ENCODE results near the gene MBNL3. TPM values are rescaled to one million over a fixed set of nuclear protein-coding genes. Genes with fewer than 3 reads are reported as not detected.

Gene MBNL3
- total RNA-seq, 1 donor from 2014 or later = 7.7 TPM

DNA sequence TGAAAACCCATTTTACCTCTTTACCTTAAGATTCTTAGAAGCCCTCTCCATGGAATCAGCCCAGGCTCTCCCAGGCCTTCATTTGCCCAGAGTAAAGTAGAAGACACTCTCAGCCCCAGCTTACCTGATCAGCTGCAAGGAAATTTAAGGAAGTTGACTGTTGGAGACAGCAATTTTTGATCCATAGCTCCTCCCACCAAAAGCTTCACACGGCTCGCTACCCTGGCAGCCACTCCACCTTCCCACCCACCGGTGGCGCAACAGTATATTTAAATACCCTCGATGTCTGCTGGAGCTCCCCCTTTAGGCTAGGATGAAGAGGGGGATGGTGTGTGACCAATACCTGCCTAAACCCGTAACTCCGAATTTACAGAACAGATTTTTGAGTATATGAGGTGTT is 75.4 kb downstream of the MBNL3 start:
- H3K4me3 Mint-ChIP-seq (ENCODE audit: unreplicated experiment) = no peak overlapping the region
- no peaks in the 10 kb centered on the region for H3K27me3 Mint-ChIP-seq (ENCODE audit: unreplicated experiment)
- TF ChIP-seq, protein P1, sequence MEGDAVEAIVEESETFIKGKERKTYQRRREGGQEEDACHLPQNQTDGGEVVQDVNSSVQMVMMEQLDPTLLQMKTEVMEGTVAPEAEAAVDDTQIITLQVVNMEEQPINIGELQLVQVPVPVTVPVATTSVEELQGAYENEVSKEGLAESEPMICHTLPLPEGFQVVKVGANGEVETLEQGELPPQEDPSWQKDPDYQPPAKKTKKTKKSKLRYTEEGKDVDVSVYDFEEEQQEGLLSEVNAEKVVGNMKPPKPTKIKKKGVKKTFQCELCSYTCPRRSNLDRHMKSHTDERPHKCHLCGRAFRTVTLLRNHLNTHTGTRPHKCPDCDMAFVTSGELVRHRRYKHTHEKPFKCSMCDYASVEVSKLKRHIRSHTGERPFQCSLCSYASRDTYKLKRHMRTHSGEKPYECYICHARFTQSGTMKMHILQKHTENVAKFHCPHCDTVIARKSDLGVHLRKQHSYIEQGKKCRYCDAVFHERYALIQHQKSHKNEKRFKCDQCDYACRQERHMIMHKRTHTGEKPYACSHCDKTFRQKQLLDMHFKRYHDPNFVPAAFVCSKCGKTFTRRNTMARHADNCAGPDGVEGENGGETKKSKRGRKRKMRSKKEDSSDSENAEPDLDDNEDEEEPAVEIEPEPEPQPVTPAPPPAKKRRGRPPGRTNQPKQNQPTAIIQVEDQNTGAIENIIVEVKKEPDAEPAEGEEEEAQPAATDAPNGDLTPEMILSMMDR (IDR thresholded peaks at IDR 0.05) = no peak
- DNase-seq (ENCODE audit: extremely low spot score, unreplicated experiment) = no peak
- H3K27ac Mint-ChIP-seq (ENCODE audit: unreplicated experiment) = no peak overlapping the region
- H3K4me1 Mint-ChIP-seq (ENCODE audit: unreplicated experiment) = peaks cover 4% of the 10 kb centered on the region
- no peaks in the 10 kb centered on the region for H3K9me3 Mint-ChIP-seq (ENCODE audit: unreplicated experiment)
- no peaks in the 10 kb centered on the region for H3K36me3 Mint-ChIP-seq (ENCODE audit: unreplicated experiment)

DNA sequence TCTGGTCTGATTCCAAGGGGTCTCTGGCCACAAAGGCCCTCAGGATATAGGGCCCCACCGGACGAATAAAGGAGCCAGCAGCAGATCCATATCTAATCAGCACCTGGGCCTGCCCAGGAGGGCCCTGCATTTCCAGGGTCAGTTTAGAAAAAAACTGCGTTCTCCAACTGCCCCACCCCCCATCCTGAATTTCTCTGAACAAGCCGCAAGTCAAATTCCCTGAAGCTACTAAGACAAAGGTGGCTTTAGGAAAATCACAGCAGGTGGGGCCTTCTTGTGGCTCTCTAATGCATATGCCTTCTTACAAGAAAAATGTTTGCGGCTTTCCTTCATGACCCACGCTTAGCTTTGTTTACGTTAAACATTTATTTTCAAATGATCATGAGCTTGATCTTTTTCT is 76.6 kb downstream of the MBNL3 start:
- TF ChIP-seq, protein P1 (IDR thresholded peaks at IDR 0.05) = no peak

DNA sequence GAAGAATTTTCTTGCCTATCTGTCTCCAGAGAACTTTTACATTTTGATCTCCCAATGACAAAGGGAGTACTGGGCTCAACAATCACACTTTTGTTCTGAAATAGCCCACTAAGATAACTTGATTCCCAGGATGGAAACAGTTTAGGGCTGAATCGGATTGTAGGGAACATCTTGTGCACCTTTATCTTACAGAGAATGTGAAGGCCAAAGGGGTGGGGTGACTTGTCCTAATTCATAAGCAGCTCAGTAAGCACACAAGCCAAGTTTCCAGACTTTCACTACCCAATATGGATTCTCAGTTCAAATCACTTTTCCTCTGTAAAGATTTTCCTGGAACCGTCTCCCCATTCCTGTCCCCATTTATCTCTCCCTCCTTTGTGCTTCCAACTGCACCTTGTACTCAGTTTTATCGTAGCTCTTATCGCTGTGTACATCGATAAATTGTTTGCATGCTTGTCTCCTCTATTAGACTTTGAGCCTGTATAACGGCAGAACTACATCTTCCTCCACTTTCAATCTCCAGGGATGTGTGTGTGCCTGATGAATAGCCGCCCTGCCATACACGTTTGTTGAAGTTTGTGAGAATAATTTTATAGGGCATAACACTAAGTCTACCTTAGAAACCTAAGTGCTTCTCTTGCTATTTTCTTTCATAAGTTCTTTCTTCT is 77.4 kb downstream of the MBNL3 start:
- Mint-ChIP-seq H3K9me3 (ENCODE audit: unreplicated experiment) (no peaks in the 10 kb centered on the region), H3K4me1 (ENCODE audit: unreplicated experiment) (peaks cover 4% of the 10 kb centered on the region), H3K36me3 (ENCODE audit: unreplicated experiment) (no peaks in the 10 kb centered on the region), H3K27ac (ENCODE audit: unreplicated experiment) (no peak overlapping the region), H3K4me3 (ENCODE audit: unreplicated experiment) (no peak overlapping the region), H3K27me3 (ENCODE audit: unreplicated experiment) (no peaks in the 10 kb centered on the region)
- TF ChIP-seq, protein P1 (IDR thresholded peaks at IDR 0.05) = no peak
- DNase-seq (ENCODE audit: extremely low spot score, unreplicated experiment) = no peak

More for the DNA sequence above, 76.6 kb downstream of the MBNL3 start:
- Mint-ChIP-seq H3K9me3 (ENCODE audit: unreplicated experiment) (no peaks in the 10 kb centered on the region), H3K36me3 (ENCODE audit: unreplicated experiment) (no peaks in the 10 kb centered on the region), H3K4me1 (ENCODE audit: unreplicated experiment) (peaks cover 4% of the 10 kb centered on the region), H3K4me3 (ENCODE audit: unreplicated experiment) (no peak overlapping the region), H3K27me3 (ENCODE audit: unreplicated experiment) (no peaks in the 10 kb centered on the region), H3K27ac (ENCODE audit: unreplicated experiment) (no peak overlapping the region)
- no peak for DNase-seq (ENCODE audit: extremely low spot score, unreplicated experiment)

DNA sequence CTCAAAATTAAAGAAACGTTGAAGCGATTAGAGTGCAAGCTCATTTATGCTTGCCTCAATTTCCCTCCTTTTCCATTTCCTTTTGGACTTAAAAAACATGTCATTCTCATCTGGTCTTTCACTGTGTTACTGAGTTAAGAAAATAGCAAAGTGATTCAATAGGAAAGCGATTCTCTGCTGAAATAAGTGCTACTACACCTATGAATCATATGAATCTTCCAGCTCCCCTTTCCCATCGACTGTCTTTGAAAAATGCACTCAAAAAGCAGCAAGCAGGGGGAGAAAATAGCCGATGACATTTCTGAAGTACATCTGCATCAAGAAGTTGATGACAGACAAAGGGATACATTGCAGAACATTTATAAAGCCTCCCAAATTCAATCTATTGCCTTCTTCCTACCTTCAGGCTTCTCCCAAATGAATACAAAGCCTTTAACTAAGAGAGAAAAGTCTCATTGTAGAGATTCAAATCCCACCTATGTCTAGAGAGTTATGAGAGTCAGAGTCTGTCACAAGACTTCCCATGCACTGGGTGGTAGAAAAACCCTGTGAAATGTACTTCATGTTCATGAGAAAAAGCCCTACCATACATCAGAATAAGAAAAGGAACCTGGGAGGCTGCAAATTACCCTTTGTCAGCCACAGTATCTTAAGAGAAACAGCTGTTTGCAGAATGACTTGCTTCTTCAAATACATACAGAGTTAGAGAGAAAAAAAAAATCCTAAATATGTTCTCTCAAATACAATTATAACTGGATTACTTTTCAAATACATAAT is 78.9 kb downstream of the MBNL3 start:
- Mint-ChIP-seq H3K27ac (ENCODE audit: unreplicated experiment) (no peak overlapping the region), H3K4me1 (ENCODE audit: unreplicated experiment) (peaks cover 4% of the 10 kb centered on the region), H3K9me3 (ENCODE audit: unreplicated experiment) (no peaks in the 10 kb centered on the region), H3K4me3 (ENCODE audit: unreplicated experiment) (no peak overlapping the region), H3K36me3 (ENCODE audit: unreplicated experiment) (no peaks in the 10 kb centered on the region), H3K27me3 (ENCODE audit: unreplicated experiment) (no peaks in the 10 kb centered on the region)
- TF ChIP-seq, protein P1 (IDR thresholded peaks at IDR 0.05) = no peak
- no peak for DNase-seq (ENCODE audit: extremely low spot score, unreplicated experiment)

DNA sequence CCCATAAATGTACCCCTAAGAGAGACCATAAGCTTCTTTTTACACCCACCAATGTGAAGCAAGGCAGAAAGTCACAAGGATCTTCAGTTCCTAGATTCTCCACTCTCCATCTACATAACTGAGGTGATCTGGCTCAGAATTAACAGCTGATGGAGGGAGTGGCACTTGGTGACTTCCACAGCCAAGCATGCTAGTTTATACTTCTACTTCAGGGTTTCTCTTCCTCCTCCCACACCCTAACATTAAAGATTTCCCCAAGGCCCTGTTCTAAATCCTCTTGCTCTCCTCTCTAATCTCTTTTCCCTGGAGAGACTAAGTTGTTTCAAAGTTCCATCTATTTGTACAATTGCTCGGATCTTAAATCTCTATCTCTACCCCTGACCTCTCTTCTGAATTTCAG is 81.1 kb downstream of the MBNL3 start:
- no peak overlapping the region for H3K4me3 Mint-ChIP-seq (ENCODE audit: unreplicated experiment)
- H3K27ac Mint-ChIP-seq (ENCODE audit: unreplicated experiment) = no peak overlapping the region
- H3K4me1 Mint-ChIP-seq (ENCODE audit: unreplicated experiment) = peaks cover 4% of the 10 kb centered on the region

More for the DNA sequence above, 81.1 kb downstream of the MBNL3 start:
- no peak for DNase-seq (ENCODE audit: extremely low spot score, unreplicated experiment)
- TF ChIP-seq, protein P1 (IDR thresholded peaks at IDR 0.05) = no peak
- Mint-ChIP-seq H3K9me3 (ENCODE audit: unreplicated experiment) (no peaks in the 10 kb centered on the region), H3K36me3 (ENCODE audit: unreplicated experiment) (no peaks in the 10 kb centered on the region), H3K27me3 (ENCODE audit: unreplicated experiment) (no peaks in the 10 kb centered on the region)

Measured in osteocyte (in vitro differentiated cells).